Activated naive CD4-positive, alpha-beta T cell treated with anti-CD3 and anti-CD28 coated beads, Interleukin-2, amount 10 ng/mL, durations not matched to agents 7 days and 5 days (primary cell): ENCODE results near the gene LRRC47.

Source experiments
- CTCF ChIA-PET: fragments of 350-600 bp; sonication (Branson Sonifier 250); formaldehyde crosslinking; loops from one replicate; lab custom pipeline; 2021; ENCODE audit warnings: antibody characterized with exemption; lab: Charles Lee
- DNase-seq: peaks from one replicate; pipeline ENCODE4 v3.0.0-alpha.2; 2020
- H3K27ac Mint-ChIP-seq: one replicate; pipeline ENCODE4 v1.8.0; 2021; ENCODE audit warnings: mild to moderate bottlenecking, moderate library complexity, mixed read lengths
- H3K27me3 Mint-ChIP-seq: one replicate; pipeline ENCODE4 v1.8.0; 2021; ENCODE audit warnings: mild to moderate bottlenecking, mixed read lengths
- H3K36me3 Mint-ChIP-seq: one replicate; pipeline ENCODE4 v1.8.0; 2021; ENCODE audit warnings: mixed read lengths
- H3K4me1 Mint-ChIP-seq: one replicate; pipeline ENCODE4 v1.8.0; 2021; ENCODE audit warnings: mixed read lengths
- H3K4me3 Mint-ChIP-seq: one replicate; pipeline ENCODE4 v1.8.0; 2021; ENCODE audit warnings: mild to moderate bottlenecking, moderate library complexity, mixed read lengths
- H3K9me3 Mint-ChIP-seq: one replicate; pipeline ENCODE4 v1.8.0; 2021; ENCODE audit warnings: mixed read lengths

The LRRC47 gene

GRCh38 chr1:3736708-3737107 lies 59.6 kb downstream of the LRRC47 start:
- Mint-ChIP-seq H3K4me3 (no peak overlapping the region), H3K4me1 (no peaks in the 10 kb centered on the region), H3K27ac (no peak overlapping the region), H3K36me3 (peaks cover 3% of the 10 kb centered on the region), H3K27me3 (no peaks in the 10 kb centered on the region), H3K9me3 (no peaks in the 10 kb centered on the region)
- no peak for DNase-seq
- CTCF ChIA-PET, result no interaction called here

GRCh38 chr1:3736131-3736561 lies 60.2 kb downstream of the LRRC47 start:
- peaks cover 4% of the 10 kb centered on the region for H3K27me3 Mint-ChIP-seq
- H3K4me1 Mint-ChIP-seq, result no peaks in the 10 kb centered on the region
- H3K4me3 Mint-ChIP-seq, result no peak overlapping the region
- H3K9me3 Mint-ChIP-seq, result no peaks in the 10 kb centered on the region
- H3K27ac Mint-ChIP-seq, result no peak overlapping the region
- H3K36me3 Mint-ChIP-seq, result no peaks in the 10 kb centered on the region
- CTCF ChIA-PET, result no interaction called here
- no peak for DNase-seq

GRCh38 chr1:3735688-3736087 lies 60.6 kb downstream of the LRRC47 start:
- no peaks in the 10 kb centered on the region for H3K4me1 Mint-ChIP-seq
- no peak overlapping the region for H3K27ac Mint-ChIP-seq

GRCh38 chr1:3735027-3735681 lies 61.1 kb downstream of the LRRC47 start:
- no peaks in the 10 kb centered on the region for H3K36me3 Mint-ChIP-seq
- H3K4me3 Mint-ChIP-seq, result no peak overlapping the region
- no peak overlapping the region for H3K27ac Mint-ChIP-seq
- H3K9me3 Mint-ChIP-seq, result no peaks in the 10 kb centered on the region
- no peaks in the 10 kb centered on the region for H3K4me1 Mint-ChIP-seq
- peaks cover 7% of the 10 kb centered on the region for H3K27me3 Mint-ChIP-seq
- CTCF ChIA-PET, result interaction anchor here (1.1 kb wide), 1 partner anchor 11 kb away, joined by 8 read pairs; no protein-coding TSS in a partner anchor
- no peak for DNase-seq

More at GRCh38 chr1:3735688-3736087, 60.6 kb downstream of the LRRC47 start:
- Mint-ChIP-seq H3K9me3 (no peaks in the 10 kb centered on the region), H3K4me3 (no peak overlapping the region), H3K36me3 (no peaks in the 10 kb centered on the region), H3K27me3 (peaks cover 7% of the 10 kb centered on the region)
- CTCF ChIA-PET, result no interaction called here
- DNase-seq, result no peak

GRCh38 chr1:3734602-3735001 lies 61.7 kb downstream of the LRRC47 start:
- Mint-ChIP-seq H3K4me1 (no peaks in the 10 kb centered on the region), H3K27ac (no peak overlapping the region), H3K4me3 (no peak overlapping the region), H3K9me3 (no peaks in the 10 kb centered on the region), H3K36me3 (no peaks in the 10 kb centered on the region), H3K27me3 (peaks cover 7% of the 10 kb centered on the region)
- DNase-seq, result no peak
- CTCF ChIA-PET, result interaction anchor here (1.1 kb wide), 1 partner anchor 10 kb away, joined by 8 read pairs; no protein-coding TSS in a partner anchor

- no peak for DNase-seq
- Mint-ChIP-seq H3K27ac (no peak overlapping the region), H3K4me1 (no peaks in the 10 kb centered on the region), H3K36me3 (no peaks in the 10 kb centered on the region), H3K4me3 (no peak overlapping the region), H3K27me3 (peaks cover 9% of the 10 kb centered on the region), H3K9me3 (no peaks in the 10 kb centered on the region)
- CTCF ChIA-PET, result interaction anchor here (1.1 kb wide), 1 partner anchor 10 kb away, joined by 8 read pairs; no protein-coding TSS in a partner anchor
Observed at GRCh38 chr1:3733883-3734589, 62.3 kb downstream of the LRRC47 start.

- Mint-ChIP-seq H3K4me1 (no peaks in the 10 kb centered on the region), H3K4me3 (no peak overlapping the region), H3K27me3 (peaks cover 14% of the 10 kb centered on the region), H3K36me3 (no peaks in the 10 kb centered on the region), H3K27ac (no peak overlapping the region), H3K9me3 (no peaks in the 10 kb centered on the region)
- DNase-seq, result no peak
- CTCF ChIA-PET, result no interaction called here
Observed at GRCh38 chr1:3733094-3733882, 63.0 kb downstream of the LRRC47 start.

GRCh38 chr1:3732434-3733093 lies 63.7 kb downstream of the LRRC47 start:
- no peak for DNase-seq
- H3K36me3 Mint-ChIP-seq, result no peaks in the 10 kb centered on the region

GRCh38 chr1:3731583-3732433 lies 64.5 kb downstream of the LRRC47 start:
- H3K4me3 Mint-ChIP-seq, result no peak overlapping the region
- H3K9me3 Mint-ChIP-seq, result no peaks in the 10 kb centered on the region
- no peak for DNase-seq
- H3K36me3 Mint-ChIP-seq, result no peaks in the 10 kb centered on the region
- no peak overlapping the region for H3K27ac Mint-ChIP-seq
- H3K27me3 Mint-ChIP-seq, result peaks cover 19% of the 10 kb centered on the region
- CTCF ChIA-PET, result no interaction called here
- H3K4me1 Mint-ChIP-seq, result no peaks in the 10 kb centered on the region

More at GRCh38 chr1:3732434-3733093, 63.7 kb downstream of the LRRC47 start:
- CTCF ChIA-PET, result no interaction called here
- Mint-ChIP-seq H3K4me3 (no peak overlapping the region), H3K27ac (no peak overlapping the region), H3K4me1 (no peaks in the 10 kb centered on the region), H3K9me3 (no peaks in the 10 kb centered on the region), H3K27me3 (peaks cover 14% of the 10 kb centered on the region)

- Mint-ChIP-seq H3K9me3 (no peaks in the 10 kb centered on the region), H3K4me3 (no peak overlapping the region), H3K27ac (no peak overlapping the region), H3K36me3 (no peaks in the 10 kb centered on the region), H3K4me1 (no peaks in the 10 kb centered on the region), H3K27me3 (peaks cover 19% of the 10 kb centered on the region)
- no peak for DNase-seq
- CTCF ChIA-PET, result no interaction called here
Observed at GRCh38 chr1:3730543-3731247, 65.6 kb downstream of the LRRC47 start.

GRCh38 chr1:3729594-3730542 lies 66.4 kb downstream of the LRRC47 start:
- no peaks in the 10 kb centered on the region for H3K9me3 Mint-ChIP-seq
- H3K27me3 Mint-ChIP-seq, result peaks cover 19% of the 10 kb centered on the region

More at GRCh38 chr1:3729594-3730542, 66.4 kb downstream of the LRRC47 start:
- CTCF ChIA-PET, result no interaction called here
- Mint-ChIP-seq H3K4me3 (no peak overlapping the region), H3K27ac (no peak overlapping the region), H3K36me3 (no peaks in the 10 kb centered on the region), H3K4me1 (no peaks in the 10 kb centered on the region)
- no peak for DNase-seq
